Stomach (tissue), 9 donors: ENCODE measurements around the gene SYVN1. TPM values are rescaled to one million over a fixed set of nuclear protein-coding genes. Genes with fewer than 3 reads are reported as not detected.
A peak's percentile ranks its signal among the peaks of the same experiment; 100 is the strongest.

Source experiments
- DNase-seq, 2 donors: peaks; one replicate each; pipeline versions ENCODE4 v3.0.0 to v3.0.0-alpha.2; 2013 to 2019
- H3K27ac ChIP-seq, 5 donors: fragments of 200-600 bp in 4 of 5; sonication (generic) in 4 of 5; one replicate each; pipeline ENCODE4 v1.5.1; 2013 to 2019; ENCODE audit warnings: mild to moderate bottlenecking in 1 of 5, moderate library complexity in 1 of 5
- H3K27me3 ChIP-seq, 3 donors: fragments of 200-600 bp; sonication (generic); one replicate each; pipeline ENCODE4 v1.5.1; 2017 to 2019; ENCODE audit warnings: mixed run types in 1 of 3
- H3K36me3 ChIP-seq, 4 donors: fragments of 200-600 bp; sonication (generic); 1 replicate in 3 of 4; 2 replicates in 1 of 4; pipeline ENCODE4 v1.5.1; 2016 to 2019
- H3K4me1 ChIP-seq, 4 donors: fragments of 200-600 bp; sonication (generic); one replicate each; pipeline ENCODE4 v1.5.1; 2016 to 2019
- H3K4me3 ChIP-seq, 4 donors: fragments of 200-600 bp; sonication (generic) in 3 of 4; one replicate each; pipeline ENCODE4 v1.5.1; 2016 to 2019; ENCODE audit warnings: mild to moderate bottlenecking in 1 of 4
- H3K9me3 ChIP-seq, 4 donors: fragments of 200-600 bp; sonication (generic); one replicate each; pipeline ENCODE4 v1.5.1; 2016 to 2019
- EP300 ChIP-seq: sonication (generic); formaldehyde crosslinking; IDR thresholded peaks from one replicate; pipeline ENCODE4 v1.6.1; 2017; ENCODE audit warnings: antibody characterized with exemption
- POLR2A ChIP-seq, 4 donors: fragments of 450-650 bp; IDR thresholded peaks; one replicate each; pipeline ENCODE4 v1.6.1; 2016; ENCODE audit warnings: antibody characterized with exemption in 4 of 4, control low read depth in 2 of 4, mild to moderate bottlenecking in 1 of 4, moderate library complexity in 1 of 4
- POLR2AphosphoS5 ChIP-seq, 3 donors: sonication (generic); formaldehyde crosslinking; IDR thresholded peaks; one replicate each; pipeline ENCODE4 v1.6.1; 2016; ENCODE audit warnings: antibody characterized with exemption in 3 of 3
- WGBS, 5 donors: extraction: QIAGEN DNeasy Blood & Tissue Kit in 3 of 5; methylation state at CpG; one replicate each; pipeline versions ENCODE4 v1.1.5 to v1.1.7; 2013 to 2018; 5-methylcytosine and 5-hydroxymethylcytosine counted together
- intact Hi-C: fragments of 100-400 bp; cut with DNase I; formaldehyde crosslinking; loops from one replicate; pipeline ENCODE4 v1.15.1; 2023; ENCODE audit warnings: low total_unique reads
- polyA plus RNA-seq, 3 donors: library from polyadenylated mRNA; stranded (reverse); fragments of 200-250 nt; gene quantifications; one replicate each; pipeline ENCODE4 v1.2.3, GENCODE V29; 2013
- total RNA-seq, 5 donors: library from RNA; depleted of rRNA; stranded (reverse); fragments of >200 nt; gene quantifications; one replicate each; pipeline versions ENCODE4 v1.1.0 to v1.2.3, GENCODE V29; 2014 to 2016
- TF ChIP-seq, protein P1 (sequence below), 7 experiments: fragments of 450-650 bp in 4 of 7; fragments of 200-600 bp in 3 of 7; sonication (generic) in 3 of 7; IDR thresholded peaks; one replicate each; pipeline ENCODE4 v1.5.1; 2016 to 2019; ENCODE audit warnings: antibody characterized with exemption in 7 of 7, control low read depth in 2 of 7, mild to moderate bottlenecking in 1 of 7
- donor health status: healthy with polysubstance abuse.
- donor health status: Bipolar disorder and iron deficiency.
- donor health status: healthy.

Gene SYVN1
- total and polyA plus RNA-seq, 8 donors: 7.2 to 75.3 (median 28.8) TPM

DNA sequence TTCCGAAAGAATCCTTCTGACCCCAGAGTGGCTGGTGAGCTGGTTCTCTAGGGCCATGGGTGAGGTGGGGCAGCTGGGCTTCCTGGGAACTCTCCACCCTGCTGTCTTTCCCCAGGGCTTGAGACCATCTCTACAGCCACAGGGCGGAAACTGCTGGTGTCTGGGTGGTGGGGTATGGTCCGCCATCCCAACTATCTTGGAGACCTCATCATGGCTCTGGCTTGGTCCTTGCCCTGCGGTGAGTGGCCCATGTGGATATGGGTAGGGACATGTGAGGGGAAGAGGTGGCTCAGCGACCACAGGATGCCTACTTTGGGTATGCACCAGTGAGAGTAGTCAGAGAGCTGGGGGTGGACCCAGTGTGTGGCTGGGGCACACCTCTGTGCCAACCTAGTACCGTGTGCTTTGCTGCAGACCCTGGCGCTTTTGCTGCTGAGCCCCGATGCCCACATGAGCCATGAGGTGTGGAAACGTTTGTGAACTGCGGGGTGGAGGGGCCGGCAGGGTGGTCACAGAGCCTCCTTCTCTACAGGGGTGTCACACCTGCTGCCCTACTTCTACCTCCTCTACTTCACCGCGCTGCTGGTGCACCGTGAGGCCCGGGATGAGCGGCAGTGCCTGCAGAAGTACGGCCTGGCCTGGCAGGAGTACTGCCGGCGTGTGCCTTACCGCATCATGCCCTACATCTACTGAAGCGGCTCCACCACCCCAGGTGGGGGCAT, 18.8 kb downstream of the SYVN1 start:
- H3K9me3 ChIP-seq: no peaks in the 10 kb centered on the region
- H3K36me3 ChIP-seq: peaks cover 17 to 36% (median 34%) of the 10 kb centered on the region in 4 donors
- no peak for DNase-seq
- TF ChIP-seq POLR2A (IDR thresholded peaks at IDR 0.05): no peak
- no peak for TF ChIP-seq EP300
- TF ChIP-seq, protein P1, sequence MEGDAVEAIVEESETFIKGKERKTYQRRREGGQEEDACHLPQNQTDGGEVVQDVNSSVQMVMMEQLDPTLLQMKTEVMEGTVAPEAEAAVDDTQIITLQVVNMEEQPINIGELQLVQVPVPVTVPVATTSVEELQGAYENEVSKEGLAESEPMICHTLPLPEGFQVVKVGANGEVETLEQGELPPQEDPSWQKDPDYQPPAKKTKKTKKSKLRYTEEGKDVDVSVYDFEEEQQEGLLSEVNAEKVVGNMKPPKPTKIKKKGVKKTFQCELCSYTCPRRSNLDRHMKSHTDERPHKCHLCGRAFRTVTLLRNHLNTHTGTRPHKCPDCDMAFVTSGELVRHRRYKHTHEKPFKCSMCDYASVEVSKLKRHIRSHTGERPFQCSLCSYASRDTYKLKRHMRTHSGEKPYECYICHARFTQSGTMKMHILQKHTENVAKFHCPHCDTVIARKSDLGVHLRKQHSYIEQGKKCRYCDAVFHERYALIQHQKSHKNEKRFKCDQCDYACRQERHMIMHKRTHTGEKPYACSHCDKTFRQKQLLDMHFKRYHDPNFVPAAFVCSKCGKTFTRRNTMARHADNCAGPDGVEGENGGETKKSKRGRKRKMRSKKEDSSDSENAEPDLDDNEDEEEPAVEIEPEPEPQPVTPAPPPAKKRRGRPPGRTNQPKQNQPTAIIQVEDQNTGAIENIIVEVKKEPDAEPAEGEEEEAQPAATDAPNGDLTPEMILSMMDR (IDR thresholded peaks at IDR 0.05): no peak
- TF ChIP-seq POLR2AphosphoS5 (IDR thresholded peaks at IDR 0.05): no peak
- peaks cover 49 to 82% (median 64%) of the 10 kb centered on the region in 4 donors for H3K4me1 ChIP-seq
- intact Hi-C loops: no loop called here
- H3K27ac ChIP-seq: peak overlapping the region in 3 of 5 donors; percentile 87 to 93 (median 91)
- 88 to 94% (median 93%) methylated on average over 18 to 21 of the region's 21 CpGs for WGBS, 5 donors
- H3K4me3 ChIP-seq: peak overlapping the region in 2 of 4 donors; percentile 87 to 91
- H3K27me3 ChIP-seq: peaks cover 0 to 4% (median 0%) of the 10 kb centered on the region in 3 donors

DNA sequence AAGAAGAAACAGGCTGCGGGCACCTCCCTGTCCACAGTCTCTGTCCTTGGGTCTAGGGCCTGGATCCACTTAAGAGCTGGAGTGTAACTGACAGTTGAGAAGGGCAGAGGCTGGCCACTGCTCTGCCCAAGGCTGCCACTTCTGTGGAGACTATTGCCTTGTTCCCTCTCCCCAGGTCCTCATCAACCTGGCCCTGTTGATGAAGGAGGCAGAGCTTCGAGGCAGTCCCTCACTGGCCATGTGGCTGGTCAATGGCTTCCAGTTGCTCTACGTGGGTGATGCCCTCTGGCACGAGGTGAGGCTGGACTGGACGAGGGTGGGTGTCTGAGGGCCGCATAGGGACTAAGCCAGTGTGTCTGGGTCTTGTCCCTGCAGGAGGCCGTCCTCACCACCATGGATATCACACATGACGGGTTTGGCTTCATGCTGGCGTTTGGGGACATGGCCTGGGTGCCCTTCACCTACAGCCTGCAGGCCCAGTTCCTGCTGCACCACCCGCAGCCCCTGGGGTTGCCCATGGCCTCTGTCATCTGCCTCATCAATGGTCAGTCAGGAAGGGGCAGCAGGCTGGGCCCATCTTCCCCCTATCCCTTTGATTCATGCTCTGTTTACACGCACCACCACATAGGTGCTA, 19.7 kb downstream of the SYVN1 start:
- no peak overlapping the region for H3K27ac ChIP-seq
- intact Hi-C loops: no loop called here
- TF ChIP-seq POLR2A (IDR thresholded peaks at IDR 0.05) (no peak), POLR2AphosphoS5 (IDR thresholded peaks at IDR 0.05) (no peak), EP300 (no peak)
- TF ChIP-seq, protein P1 (IDR thresholded peaks at IDR 0.05): no peak
- H3K4me1 ChIP-seq: peaks cover 46 to 80% (median 66%) of the 10 kb centered on the region in 4 donors
- DNase-seq: no peak
- peaks cover 11 to 30% (median 28%) of the 10 kb centered on the region in 4 donors for H3K36me3 ChIP-seq
- WGBS, 5 donors: 78 to 86% (median 84%) methylated on average over 9 to 11 of the region's 11 CpGs
- H3K27me3 ChIP-seq: peaks cover 0 to 4% (median 0%) of the 10 kb centered on the region in 3 donors
- no peak overlapping the region for H3K4me3 ChIP-seq
- H3K9me3 ChIP-seq: no peaks in the 10 kb centered on the region

DNA sequence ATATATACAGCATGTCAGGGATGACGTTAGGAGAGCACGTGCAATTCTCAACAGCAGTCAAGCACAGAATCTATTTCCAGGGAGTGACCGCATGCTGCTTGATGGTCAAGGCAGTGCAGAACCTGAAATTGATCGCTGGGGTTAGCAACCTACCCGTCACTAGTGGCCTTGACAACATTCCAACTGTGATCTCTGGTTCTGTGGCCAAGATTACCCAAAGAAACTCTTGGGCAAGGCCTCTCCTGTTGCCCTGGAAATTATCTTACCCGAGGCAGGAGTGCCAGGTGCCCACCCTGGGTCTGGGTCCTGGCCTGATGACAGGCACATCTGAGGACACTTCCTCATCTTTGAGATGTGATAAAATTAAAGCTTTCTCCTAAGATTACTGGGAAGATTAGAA, 20.5 kb downstream of the SYVN1 start:
- Histone ChIP-seq H3K27ac (no peak overlapping the region), H3K4me1 (peaks cover 46 to 74% (median 68%) of the 10 kb centered on the region in 4 donors), H3K36me3 (peaks cover 12 to 30% (median 28%) of the 10 kb centered on the region in 4 donors), H3K27me3 (peaks cover 0 to 4% (median 0%) of the 10 kb centered on the region in 3 donors), H3K9me3 (no peaks in the 10 kb centered on the region), H3K4me3 (no peak overlapping the region)
- DNase-seq: no peak
- intact Hi-C loops: no loop called here
- no peak for TF ChIP-seq POLR2AphosphoS5 (IDR thresholded peaks at IDR 0.05)
- no peak for TF ChIP-seq POLR2A (IDR thresholded peaks at IDR 0.05)
- no peak for TF ChIP-seq EP300
- TF ChIP-seq, protein P1 (IDR thresholded peaks at IDR 0.05): no peak
- WGBS, 5 donors: 52 to 65% (median 57%) methylated on average over 6 of the region's 6 CpGs

DNA sequence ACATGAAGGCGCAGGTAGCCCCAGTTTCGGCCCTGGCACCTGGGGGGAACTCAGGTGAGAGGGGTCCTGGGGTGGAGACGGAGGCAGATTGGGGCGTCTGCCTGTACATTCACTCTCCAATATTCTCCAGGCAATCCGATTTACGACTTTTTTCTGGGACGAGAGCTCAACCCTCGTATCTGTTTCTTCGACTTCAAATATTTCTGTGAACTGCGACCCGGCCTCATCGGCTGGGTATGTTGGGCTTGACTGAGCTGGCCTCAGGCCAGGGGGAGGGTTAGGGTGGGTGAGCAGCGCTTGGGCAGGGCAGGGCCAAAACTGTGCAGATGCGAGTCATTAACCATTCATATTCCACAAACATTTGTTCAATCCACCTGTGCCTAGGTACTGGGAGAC, 21.0 kb downstream of the SYVN1 start:
- no peaks in the 10 kb centered on the region for H3K9me3 ChIP-seq
- intact Hi-C loops: no loop called here
- 10 to 15% (median 12%) methylated on average over 14 of the region's 14 CpGs for WGBS, 5 donors
- peak overlapping the region in 4 of 5 donors; percentile 71 to 84 (median 75) for H3K27ac ChIP-seq
- peaks cover 15 to 30% (median 28%) of the 10 kb centered on the region in 4 donors for H3K36me3 ChIP-seq
- DNase-seq: peak in 1 of 2 donors; percentile 67
- peaks cover 0 to 4% (median 0%) of the 10 kb centered on the region in 3 donors for H3K27me3 ChIP-seq
- H3K4me3 ChIP-seq: peak overlapping the region; percentile 55 to 57 (median 57)
- peaks cover 46 to 75% (median 69%) of the 10 kb centered on the region in 4 donors for H3K4me1 ChIP-seq
- TF ChIP-seq POLR2A (IDR thresholded peaks at IDR 0.05) (no peak), EP300 (no peak), POLR2AphosphoS5 (IDR thresholded peaks at IDR 0.05) (no peak)
- TF ChIP-seq, protein P1 (IDR thresholded peaks at IDR 0.05): no peak
